HEK293 (cell line): ENCODE results near the gene GRIN2A.

Experiments used
- CTCF ChIA-PET: fragments of 350-600 bp; formaldehyde crosslinking; extraction: SDS; loops from one replicate; lab custom pipeline; 2021; ENCODE audit warnings: antibody characterized with exemption; lab: Yijun Ruan, JAX
- POLR2A ChIA-PET: fragments of 300-600 bp; formaldehyde crosslinking; extraction: SDS; loops from one replicate; lab custom pipeline; 2020; ENCODE audit warnings: antibody characterized with exemption, inconsistent platforms; lab: Yijun Ruan, JAX
- H3K27ac ChIP-seq: fragments of 200-500 bp; sonication (Bioruptor generic); 2 replicates; pipeline ENCODE4 v1.5.1; 2014; ENCODE audit warnings: low read depth, low read length, control low read depth, inconsistent platforms; ENCODE audit errors: extremely low read depth
- H3K36me3 ChIP-seq, 2 experiments: fragments of 200-500 bp in 1 of 2; sonication (Bioruptor generic) in 1 of 2; 1 replicate in 1 of 2; 2 replicates in 1 of 2; pipeline ENCODE4 v1.5.1; 2014 to 2017; ENCODE audit warnings: inconsistent platforms in 2 of 2, low read length in 2 of 2; ENCODE audit not compliant: control insufficient read depth in 2 of 2, insufficient read depth in 1 of 2
- H3K4me1 ChIP-seq: fragments of 200-500 bp; sonication (Bioruptor generic); 2 replicates; pipeline ENCODE4 v1.5.1; 2014; ENCODE audit warnings: mild to moderate bottlenecking, low read length, inconsistent platforms; ENCODE audit not compliant: control insufficient read depth, insufficient read depth
- H3K4me3 ChIP-seq: 2 replicates; pipeline ENCODE4 v1.5.1; 2011; ENCODE audit warnings: low read depth, mild to moderate bottlenecking, control low read depth, low read length, moderate library complexity
- H3K9me3 ChIP-seq: fragments of 200-500 bp; sonication (Bioruptor generic); 2 replicates; pipeline ENCODE4 v1.5.1; 2014; ENCODE audit warnings: low read depth, low read length, inconsistent platforms; ENCODE audit not compliant: control insufficient read depth, insufficient read depth
- BCL11A ChIP-seq: fragments of 450-650 bp; formaldehyde crosslinking; IDR thresholded peaks from 2 replicates; pipeline ENCODE4 v1.5.1; 2016; ENCODE audit warnings: low read depth, missing biosample characterization, missing genetic modification characterization
- GLIS1 ChIP-seq: fragments of 450-650 bp; formaldehyde crosslinking; IDR thresholded peaks from 2 replicates; pipeline ENCODE4 v1.5.1; 2016; ENCODE audit warnings: missing biosample characterization, missing genetic modification characterization
- MZF1 ChIP-seq: fragments of 450-650 bp; formaldehyde crosslinking; IDR thresholded peaks from 2 replicates; pipeline ENCODE4 v1.5.1; 2017; ENCODE audit warnings: missing biosample characterization, missing genetic modification characterization, borderline replicate concordance
- SCRT1 ChIP-seq: fragments of 450-650 bp; formaldehyde crosslinking; IDR thresholded peaks from 2 replicates; pipeline ENCODE4 v1.5.1; 2016; ENCODE audit warnings: missing biosample characterization, missing genetic modification characterization, borderline replicate concordance
- SETDB1 ChIP-seq: IDR thresholded peaks from one replicate; pipeline ENCODE4 v1.6.1; 2017; ENCODE audit warnings: mild to moderate bottlenecking, low read length, moderate library complexity, mixed read lengths; ENCODE audit not compliant: insufficient read length
- YY1 ChIP-seq: fragments of 450-650 bp; formaldehyde crosslinking; IDR thresholded peaks from 2 replicates; pipeline ENCODE4 v1.5.1; 2018; ENCODE audit warnings: missing biosample characterization, missing genetic modification characterization
- ZBTB17 ChIP-seq: fragments of 450-650 bp; formaldehyde crosslinking; IDR thresholded peaks from 2 replicates; pipeline ENCODE4 v1.5.1; 2016; ENCODE audit warnings: missing biosample characterization, missing genetic modification characterization
- ZBTB48 ChIP-seq: fragments of 450-650 bp; formaldehyde crosslinking; IDR thresholded peaks from 2 replicates; pipeline ENCODE4 v1.5.1; 2016; ENCODE audit warnings: missing biosample characterization, missing genetic modification characterization
- ZFHX2 ChIP-seq: fragments of 450-650 bp; formaldehyde crosslinking; conservative IDR thresholded peaks from 2 replicates; pipeline ENCODE4 v1.5.1; 2016; ENCODE audit warnings: missing biosample characterization, missing genetic modification characterization
- ZFP37 ChIP-seq: fragments of 450-650 bp; formaldehyde crosslinking; IDR thresholded peaks from 2 replicates; pipeline ENCODE4 v1.5.1; 2016; ENCODE audit warnings: missing biosample characterization, missing genetic modification characterization
- ZIC2 ChIP-seq: fragments of 450-650 bp; formaldehyde crosslinking; IDR thresholded peaks from 2 replicates; pipeline ENCODE4 v1.5.1; 2016; ENCODE audit warnings: missing biosample characterization, missing genetic modification characterization
- ZNF10 ChIP-seq: fragments of 450-650 bp; formaldehyde crosslinking; IDR thresholded peaks from 2 replicates; pipeline ENCODE4 v1.5.1; 2017; ENCODE audit warnings: missing biosample characterization, missing genetic modification characterization
- ZNF214 ChIP-seq: fragments of 450-650 bp; formaldehyde crosslinking; IDR thresholded peaks from 2 replicates; pipeline ENCODE4 v1.5.1; 2017; ENCODE audit warnings: missing biosample characterization, mild to moderate bottlenecking, missing genetic modification characterization, borderline replicate concordance
- ZNF302 ChIP-seq: fragments of 450-650 bp; formaldehyde crosslinking; IDR thresholded peaks from 2 replicates; pipeline ENCODE4 v1.5.1; 2016; ENCODE audit warnings: missing biosample characterization, missing genetic modification characterization, low read depth
- ZNF423 ChIP-seq: fragments of 450-650 bp; formaldehyde crosslinking; IDR thresholded peaks from 2 replicates; pipeline ENCODE4 v1.5.1; 2016; ENCODE audit warnings: missing biosample characterization, missing genetic modification characterization
- ZNF510 ChIP-seq: fragments of 450-650 bp; formaldehyde crosslinking; IDR thresholded peaks from 2 replicates; pipeline ENCODE4 v1.5.1; 2018; ENCODE audit warnings: mild to moderate bottlenecking, missing genetic modification characterization, missing biosample characterization; ENCODE audit not compliant: insufficient replicate concordance
- ZNF514 ChIP-seq: fragments of 450-650 bp; formaldehyde crosslinking; IDR thresholded peaks from 2 replicates; pipeline ENCODE4 v1.5.1; 2016; ENCODE audit warnings: missing biosample characterization, missing genetic modification characterization
- ZNF560 ChIP-seq: fragments of 450-650 bp; formaldehyde crosslinking; IDR thresholded peaks from 2 replicates; pipeline ENCODE4 v1.5.1; 2017; ENCODE audit warnings: missing biosample characterization, missing genetic modification characterization, borderline replicate concordance
- ZNF626 ChIP-seq: fragments of 450-650 bp; sonication (Bioruptor Pico); formaldehyde crosslinking; IDR thresholded peaks from 2 replicates; pipeline ENCODE4 v1.5.1; 2018; ENCODE audit warnings: missing biosample characterization, missing genetic modification characterization, inconsistent platforms
- ZNF677 ChIP-seq: fragments of 450-650 bp; IDR thresholded peaks from 2 replicates; pipeline ENCODE4 v1.5.0; 2018; ENCODE audit warnings: missing biosample characterization, mild to moderate bottlenecking, missing genetic modification characterization, moderate library complexity
- ZSCAN16 ChIP-seq: fragments of 450-650 bp; formaldehyde crosslinking; IDR thresholded peaks from 2 replicates; pipeline ENCODE4 v1.5.1; 2016; ENCODE audit warnings: missing biosample characterization, missing genetic modification characterization
- TF ChIP-seq, protein P1 (sequence below): fragments of 450-650 bp; formaldehyde crosslinking; IDR thresholded peaks from 2 replicates; pipeline ENCODE4 v1.5.1; 2016; ENCODE audit warnings: missing biosample characterization, missing genetic modification characterization
- TF ChIP-seq, protein P2 (sequence below): fragments of 450-650 bp; formaldehyde crosslinking; IDR thresholded peaks from 2 replicates; pipeline ENCODE4 v1.5.1; 2016; ENCODE audit warnings: missing biosample characterization, missing genetic modification characterization
- TF ChIP-seq, protein P3 (sequence below): fragments of 450-650 bp; formaldehyde crosslinking; IDR thresholded peaks from 2 replicates; pipeline ENCODE4 v1.5.0; 2017; ENCODE audit warnings: missing biosample characterization, missing genetic modification characterization, borderline replicate concordance
- TF ChIP-seq, protein P4 (sequence below): fragments of 450-650 bp; formaldehyde crosslinking; IDR thresholded peaks from 2 replicates; pipeline ENCODE4 v1.5.1; 2016; ENCODE audit warnings: missing biosample characterization, missing genetic modification characterization
- TF ChIP-seq, protein P5 (sequence below): fragments of 450-650 bp; formaldehyde crosslinking; IDR thresholded peaks from 2 replicates; pipeline ENCODE4 v1.5.1; 2016; ENCODE audit warnings: missing biosample characterization, missing genetic modification characterization

GRIN2A gene

DNA sequence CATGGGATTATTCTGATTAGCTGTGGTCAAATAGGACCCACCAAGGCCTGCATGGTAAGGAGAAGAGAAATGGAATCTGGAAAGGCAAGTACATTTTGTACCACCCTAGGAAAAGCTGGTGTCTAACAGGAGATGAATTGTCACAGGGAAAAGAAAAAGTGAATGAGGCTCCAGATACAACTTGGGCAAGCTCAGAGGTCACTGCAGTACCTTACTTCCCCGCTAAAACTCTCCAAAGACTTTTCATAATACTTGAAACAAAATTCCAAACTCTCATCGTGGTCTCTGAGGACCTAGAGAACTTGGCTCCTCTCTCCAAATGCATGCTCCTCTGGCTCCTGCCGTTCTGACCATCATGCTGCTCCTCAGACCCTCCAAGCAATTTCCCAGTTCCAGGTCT, 262.8 kb downstream of the GRIN2A start (continued):
- TF ChIP-seq, protein P1, sequence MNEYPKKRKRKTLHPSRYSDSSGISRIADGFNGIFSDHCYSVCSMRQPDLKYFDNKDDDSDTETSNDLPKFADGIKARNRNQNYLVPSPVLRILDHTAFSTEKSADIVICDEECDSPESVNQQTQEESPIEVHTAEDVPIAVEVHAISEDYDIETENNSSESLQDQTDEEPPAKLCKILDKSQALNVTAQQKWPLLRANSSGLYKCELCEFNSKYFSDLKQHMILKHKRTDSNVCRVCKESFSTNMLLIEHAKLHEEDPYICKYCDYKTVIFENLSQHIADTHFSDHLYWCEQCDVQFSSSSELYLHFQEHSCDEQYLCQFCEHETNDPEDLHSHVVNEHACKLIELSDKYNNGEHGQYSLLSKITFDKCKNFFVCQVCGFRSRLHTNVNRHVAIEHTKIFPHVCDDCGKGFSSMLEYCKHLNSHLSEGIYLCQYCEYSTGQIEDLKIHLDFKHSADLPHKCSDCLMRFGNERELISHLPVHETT (tag by site-specific recombination) = no peak
- no peak for TF ChIP-seq ZBTB17 (tag by site-specific recombination)
- TF ChIP-seq BCL11A (tag by site-specific recombination) = no peak
- no peak for TF ChIP-seq ZNF510 (tag by site-specific recombination)
- no peak for TF ChIP-seq ZNF626 (tag by site-specific recombination)

DNA sequence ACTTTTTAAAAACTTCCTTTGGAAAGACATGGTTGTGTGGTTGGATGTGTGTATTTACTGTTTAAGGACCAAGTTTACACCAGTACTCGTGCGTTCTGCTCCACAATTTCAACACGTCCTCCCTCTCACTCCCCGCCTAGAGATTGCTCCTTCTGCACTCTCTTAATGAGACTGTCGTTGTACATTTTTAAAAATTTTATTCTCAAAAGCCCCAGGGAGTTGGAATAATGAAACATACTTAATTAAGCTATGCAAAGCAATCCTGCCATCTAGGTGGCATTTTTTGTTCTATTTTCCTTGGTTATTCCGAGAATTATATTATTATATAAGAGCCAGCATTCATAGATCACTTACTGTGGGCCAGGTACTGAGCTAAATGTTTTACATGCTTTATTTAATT, 264.5 kb downstream of the GRIN2A start:
- H3K36me3 ChIP-seq = no peaks in the 10 kb centered on the region
- TF ChIP-seq ZNF214 (tag by site-specific recombination) (no peak), YY1 (no peak), SCRT1 (no peak), GLIS1 (tag by site-specific recombination) (no peak), ZBTB48 (no peak), MZF1 (tag by site-specific recombination) (no peak), ZNF10 (no peak), ZNF514 (tag by site-specific recombination) (no peak), ZBTB17 (tag by site-specific recombination) (no peak), ZFP37 (tag by site-specific recombination) (no peak)
- TF ChIP-seq, protein P2, sequence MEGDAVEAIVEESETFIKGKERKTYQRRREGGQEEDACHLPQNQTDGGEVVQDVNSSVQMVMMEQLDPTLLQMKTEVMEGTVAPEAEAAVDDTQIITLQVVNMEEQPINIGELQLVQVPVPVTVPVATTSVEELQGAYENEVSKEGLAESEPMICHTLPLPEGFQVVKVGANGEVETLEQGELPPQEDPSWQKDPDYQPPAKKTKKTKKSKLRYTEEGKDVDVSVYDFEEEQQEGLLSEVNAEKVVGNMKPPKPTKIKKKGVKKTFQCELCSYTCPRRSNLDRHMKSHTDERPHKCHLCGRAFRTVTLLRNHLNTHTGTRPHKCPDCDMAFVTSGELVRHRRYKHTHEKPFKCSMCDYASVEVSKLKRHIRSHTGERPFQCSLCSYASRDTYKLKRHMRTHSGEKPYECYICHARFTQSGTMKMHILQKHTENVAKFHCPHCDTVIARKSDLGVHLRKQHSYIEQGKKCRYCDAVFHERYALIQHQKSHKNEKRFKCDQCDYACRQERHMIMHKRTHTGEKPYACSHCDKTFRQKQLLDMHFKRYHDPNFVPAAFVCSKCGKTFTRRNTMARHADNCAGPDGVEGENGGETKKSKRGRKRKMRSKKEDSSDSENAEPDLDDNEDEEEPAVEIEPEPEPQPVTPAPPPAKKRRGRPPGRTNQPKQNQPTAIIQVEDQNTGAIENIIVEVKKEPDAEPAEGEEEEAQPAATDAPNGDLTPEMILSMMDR = no peak
- TF ChIP-seq, protein P3, sequence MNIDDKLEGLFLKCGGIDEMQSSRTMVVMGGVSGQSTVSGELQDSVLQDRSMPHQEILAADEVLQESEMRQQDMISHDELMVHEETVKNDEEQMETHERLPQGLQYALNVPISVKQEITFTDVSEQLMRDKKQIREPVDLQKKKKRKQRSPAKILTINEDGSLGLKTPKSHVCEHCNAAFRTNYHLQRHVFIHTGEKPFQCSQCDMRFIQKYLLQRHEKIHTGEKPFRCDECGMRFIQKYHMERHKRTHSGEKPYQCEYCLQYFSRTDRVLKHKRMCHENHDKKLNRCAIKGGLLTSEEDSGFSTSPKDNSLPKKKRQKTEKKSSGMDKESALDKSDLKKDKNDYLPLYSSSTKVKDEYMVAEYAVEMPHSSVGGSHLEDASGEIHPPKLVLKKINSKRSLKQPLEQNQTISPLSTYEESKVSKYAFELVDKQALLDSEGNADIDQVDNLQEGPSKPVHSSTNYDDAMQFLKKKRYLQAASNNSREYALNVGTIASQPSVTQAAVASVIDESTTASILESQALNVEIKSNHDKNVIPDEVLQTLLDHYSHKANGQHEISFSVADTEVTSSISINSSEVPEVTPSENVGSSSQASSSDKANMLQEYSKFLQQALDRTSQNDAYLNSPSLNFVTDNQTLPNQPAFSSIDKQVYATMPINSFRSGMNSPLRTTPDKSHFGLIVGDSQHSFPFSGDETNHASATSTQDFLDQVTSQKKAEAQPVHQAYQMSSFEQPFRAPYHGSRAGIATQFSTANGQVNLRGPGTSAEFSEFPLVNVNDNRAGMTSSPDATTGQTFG (tag by site-specific recombination) = no peak
- TF ChIP-seq, protein P4, sequence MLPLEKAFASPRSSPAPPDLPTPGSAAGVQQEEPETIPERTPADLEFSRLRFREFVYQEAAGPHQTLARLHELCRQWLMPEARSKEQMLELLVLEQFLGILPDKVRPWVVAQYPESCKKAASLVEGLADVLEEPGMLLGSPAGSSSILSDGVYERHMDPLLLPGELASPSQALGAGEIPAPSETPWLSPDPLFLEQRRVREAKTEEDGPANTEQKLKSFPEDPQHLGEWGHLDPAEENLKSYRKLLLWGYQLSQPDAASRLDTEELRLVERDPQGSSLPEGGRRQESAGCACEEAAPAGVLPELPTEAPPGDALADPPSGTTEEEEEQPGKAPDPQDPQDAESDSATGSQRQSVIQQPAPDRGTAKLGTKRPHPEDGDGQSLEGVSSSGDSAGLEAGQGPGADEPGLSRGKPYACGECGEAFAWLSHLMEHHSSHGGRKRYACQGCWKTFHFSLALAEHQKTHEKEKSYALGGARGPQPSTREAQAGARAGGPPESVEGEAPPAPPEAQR = no peak
- ChIA-PET POLR2A (no interaction called here), CTCF (no interaction called here)
- no peak overlapping the region for H3K27ac ChIP-seq
- H3K4me1 ChIP-seq = no peaks in the 10 kb centered on the region
- no peak overlapping the region for H3K4me3 ChIP-seq
- H3K9me3 ChIP-seq = no peaks in the 10 kb centered on the region

DNA sequence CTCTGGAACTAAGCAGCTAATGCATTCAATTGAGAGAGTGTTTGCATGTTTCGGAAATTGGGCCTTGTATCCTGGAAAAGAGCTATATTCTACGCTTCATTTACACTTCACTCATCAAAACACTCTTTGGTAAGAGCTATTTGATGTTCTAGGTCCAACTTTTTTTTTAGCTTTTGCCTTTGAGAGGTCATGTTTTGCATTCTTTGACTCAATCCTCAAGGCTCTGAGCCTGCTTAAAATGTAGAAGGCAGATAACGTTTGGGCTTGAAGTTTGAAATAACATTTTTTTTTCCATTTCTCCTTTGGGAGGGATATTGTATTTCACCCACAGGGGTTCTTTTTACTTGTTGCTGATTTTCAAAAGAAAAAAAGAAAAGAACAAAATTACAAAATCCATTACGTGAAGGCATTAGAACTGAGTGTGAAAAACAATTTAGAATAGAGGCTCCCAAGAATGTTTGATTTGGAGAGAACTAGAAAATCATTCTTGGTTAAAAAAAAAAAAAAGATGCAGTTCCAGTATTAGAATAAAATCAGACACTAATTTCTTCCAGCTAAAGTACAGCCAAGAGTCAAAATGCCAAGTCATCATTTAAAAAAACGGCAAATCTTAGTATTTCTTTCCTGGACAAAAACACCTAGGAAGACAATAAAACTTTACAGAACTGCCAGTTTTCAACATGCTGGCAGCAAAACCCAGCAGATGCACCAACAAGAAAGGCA, 268.5 kb downstream of the GRIN2A start:
- no peak overlapping the region for H3K27ac ChIP-seq
- no peaks in the 10 kb centered on the region for H3K36me3 ChIP-seq
- H3K4me3 ChIP-seq = no peak overlapping the region
- CTCF ChIA-PET = no interaction called here
- H3K4me1 ChIP-seq = no peaks in the 10 kb centered on the region
- POLR2A ChIA-PET = no interaction called here
- H3K9me3 ChIP-seq = no peaks in the 10 kb centered on the region
- TF ChIP-seq ZNF677 (tag by site-specific recombination) (no peak), SETDB1 (no peak), ZFHX2 (tag by site-specific recombination) (no peak), ZNF302 (no peak), ZBTB48 (no peak), ZNF560 (no peak), ZIC2 (tag by site-specific recombination) (no peak), MZF1 (tag by site-specific recombination) (no peak), ZNF423 (no peak), ZSCAN16 (tag by site-specific recombination) (no peak)
- TF ChIP-seq, protein P5, sequence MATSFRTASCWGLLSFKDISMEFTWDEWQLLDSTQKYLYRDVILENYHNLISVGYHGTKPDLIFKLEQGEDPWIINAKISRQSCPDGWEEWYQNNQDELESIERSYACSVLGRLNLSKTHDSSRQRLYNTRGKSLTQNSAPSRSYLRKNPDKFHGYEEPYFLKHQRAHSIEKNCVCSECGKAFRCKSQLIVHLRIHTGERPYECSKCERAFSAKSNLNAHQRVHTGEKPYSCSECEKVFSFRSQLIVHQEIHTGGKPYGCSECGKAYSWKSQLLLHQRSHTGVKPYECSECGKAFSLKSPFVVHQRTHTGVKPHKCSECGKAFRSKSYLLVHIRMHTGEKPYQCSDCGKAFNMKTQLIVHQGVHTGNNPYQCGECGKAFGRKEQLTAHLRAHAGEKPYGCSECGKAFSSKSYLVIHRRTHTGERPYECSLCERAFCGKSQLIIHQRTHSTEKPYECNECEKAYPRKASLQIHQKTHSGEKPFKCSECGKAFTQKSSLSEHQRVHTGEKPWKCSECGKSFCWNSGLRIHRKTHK = no peak
